Stimulated activated CD8-positive, alpha-beta memory T cell treated with anti-CD3 and anti-CD28 coated beads, Interleukin-4, amount 100 ng/mL, for 48 hours (primary cell): ENCODE results near the gene STIM2.

Experiments used
- DNase-seq: peaks from one replicate; pipeline ENCODE4 v3.0.0-alpha.2; 2020

Gene STIM2

DNA sequence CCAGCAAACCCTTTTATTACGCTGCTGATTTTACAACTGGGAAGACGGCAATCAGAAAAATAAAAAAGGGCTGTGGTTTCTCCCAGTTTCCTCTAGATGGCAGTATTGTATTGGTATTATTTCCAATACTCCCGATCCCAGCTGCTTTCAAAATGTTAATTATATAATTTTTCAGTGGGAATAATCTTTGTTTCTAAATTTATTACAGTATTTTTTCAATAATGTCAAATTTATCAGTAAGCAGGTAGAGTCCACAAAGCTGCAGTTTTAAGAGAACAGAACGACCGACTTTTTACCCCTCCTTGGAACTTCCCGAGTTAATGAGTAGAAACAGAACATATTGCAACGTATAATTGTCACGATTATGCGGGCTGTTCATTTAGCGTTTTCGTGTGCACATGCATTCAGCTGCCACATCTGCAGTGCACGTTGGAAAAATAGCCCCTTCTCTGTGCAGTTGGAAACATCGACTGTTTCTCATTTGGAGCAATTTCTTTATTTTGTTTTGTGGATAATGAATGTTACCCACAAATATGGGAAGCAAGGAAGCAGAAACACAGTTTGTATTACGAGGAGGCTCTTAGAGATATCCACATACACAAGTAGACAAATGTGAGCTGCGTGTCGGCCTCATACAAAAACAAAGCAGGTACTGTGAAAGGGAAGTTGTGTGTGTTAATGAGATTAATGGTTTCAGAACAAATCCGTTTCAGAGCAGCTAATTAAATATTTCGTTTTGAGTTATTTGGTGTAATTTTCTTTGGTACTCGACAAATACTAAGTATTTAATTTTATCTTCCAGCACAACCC lies 188.0 kb downstream of the STIM2 start:
- DNase-seq, result no peak

DNA sequence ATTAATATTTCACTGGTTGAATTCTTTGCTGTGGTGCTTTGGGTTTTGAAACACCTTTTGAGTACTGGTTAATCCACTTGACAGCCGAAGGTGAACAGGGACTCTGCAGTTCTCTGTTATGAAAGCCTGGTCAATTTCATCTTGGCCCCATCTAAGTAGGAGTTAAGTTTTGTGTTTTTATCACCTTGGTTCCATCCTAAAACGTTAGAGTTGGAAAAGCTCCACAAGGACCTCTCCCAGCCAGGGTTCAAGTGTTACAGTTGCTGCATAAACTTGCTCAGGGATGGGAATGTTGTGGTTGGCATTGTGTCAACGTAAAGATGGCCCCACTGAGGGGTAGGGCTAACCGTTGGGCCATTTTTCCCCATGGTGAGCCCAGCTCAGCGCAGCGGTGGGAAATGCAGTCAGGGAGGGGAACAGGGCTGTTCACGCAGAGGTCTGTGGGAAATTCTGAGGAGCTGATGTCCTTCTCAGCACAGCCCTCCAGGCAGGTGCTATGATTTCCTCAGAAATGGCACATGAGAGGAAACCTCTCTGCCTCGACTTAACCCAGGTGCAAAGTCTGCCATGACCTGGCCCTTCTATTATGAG lies 188.7 kb downstream of the STIM2 start:
- DNase-seq, result no peak

DNA sequence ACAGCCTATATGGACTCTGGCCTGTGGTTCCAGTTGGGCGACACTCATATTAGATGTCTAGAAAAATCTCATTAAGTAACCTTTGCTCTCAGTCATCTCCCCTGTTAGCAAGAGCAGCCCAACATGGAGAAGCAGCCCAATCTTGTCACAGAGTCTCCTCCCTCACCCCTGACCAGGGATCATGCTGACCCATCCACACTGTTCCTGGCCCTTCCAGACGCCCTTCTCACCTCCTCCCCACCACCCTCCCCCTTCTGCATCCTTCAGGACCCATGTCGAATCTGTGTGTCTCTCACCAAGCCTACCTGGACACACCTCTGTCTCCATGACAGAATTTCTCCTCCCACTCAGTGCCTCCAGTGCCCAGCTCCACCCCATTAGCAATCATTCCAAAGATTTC lies 190.1 kb downstream of the STIM2 start:
- DNase-seq, result no peak

DNA sequence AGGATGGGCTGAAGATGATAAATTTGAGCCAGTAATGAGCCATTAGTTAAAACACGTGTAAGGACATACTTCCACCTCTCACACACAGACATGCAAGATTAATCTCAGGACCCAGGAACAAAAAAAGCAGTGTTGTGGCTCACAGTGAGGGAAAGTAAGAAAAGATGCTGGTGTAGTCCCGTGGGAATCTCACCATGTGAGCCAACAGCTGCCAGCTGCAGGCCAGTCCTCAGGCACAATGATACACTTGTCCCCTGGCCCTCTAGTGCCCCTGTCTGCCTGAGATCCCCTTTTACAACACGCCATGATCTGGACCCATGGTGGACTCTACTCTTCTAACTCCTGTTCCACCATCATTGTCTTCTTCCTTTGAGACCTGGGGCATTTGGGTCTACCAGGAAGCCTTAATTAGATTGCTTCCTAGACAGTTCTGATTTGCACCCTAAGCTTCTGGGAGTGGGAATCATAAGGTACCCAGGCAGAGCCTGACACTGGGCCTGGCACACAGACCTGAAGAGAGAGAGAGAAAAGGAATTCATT lies 194.7 kb downstream of the STIM2 start:
- no peak for DNase-seq

DNA sequence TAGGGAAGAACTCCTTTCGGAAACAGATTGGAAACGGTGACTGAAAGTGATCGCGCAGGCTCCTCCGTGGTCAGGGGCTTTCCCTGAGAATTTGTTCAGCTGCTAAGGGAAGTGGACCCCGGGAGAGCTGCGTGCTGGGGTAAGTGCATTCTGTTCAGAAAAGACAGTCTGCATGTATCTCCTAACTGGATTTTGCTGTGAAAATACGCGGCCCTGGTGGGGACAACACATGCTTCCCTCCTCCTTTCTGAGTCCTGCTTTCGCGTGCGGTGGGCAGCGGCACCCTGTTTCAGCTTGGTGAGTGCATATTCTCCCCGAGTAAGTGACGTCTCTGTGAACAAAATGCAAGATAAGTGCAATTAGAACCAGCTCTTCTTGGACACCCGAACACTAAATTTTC lies 195.6 kb downstream of the STIM2 start:
- DNase-seq, result no peak

DNA sequence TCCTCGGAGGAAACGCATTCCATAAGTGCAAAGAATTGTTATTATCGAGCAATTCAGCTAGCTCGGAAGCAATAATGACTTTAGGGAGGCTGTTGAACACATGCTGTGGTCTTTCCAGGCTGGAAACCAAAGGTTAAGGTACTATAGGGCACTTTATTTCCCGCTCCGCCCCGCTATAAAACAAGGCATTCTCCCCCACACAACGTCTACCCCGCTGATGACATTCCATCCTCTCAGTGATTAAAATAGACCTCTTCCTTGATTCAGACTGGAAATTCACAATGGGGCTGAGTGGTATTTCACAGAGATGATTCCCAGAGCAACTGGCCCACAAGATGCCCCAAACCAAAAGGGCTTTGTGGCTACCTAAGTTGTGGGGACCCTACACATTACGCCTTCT lies 196.4 kb downstream of the STIM2 start:
- DNase-seq, result no peak

DNA sequence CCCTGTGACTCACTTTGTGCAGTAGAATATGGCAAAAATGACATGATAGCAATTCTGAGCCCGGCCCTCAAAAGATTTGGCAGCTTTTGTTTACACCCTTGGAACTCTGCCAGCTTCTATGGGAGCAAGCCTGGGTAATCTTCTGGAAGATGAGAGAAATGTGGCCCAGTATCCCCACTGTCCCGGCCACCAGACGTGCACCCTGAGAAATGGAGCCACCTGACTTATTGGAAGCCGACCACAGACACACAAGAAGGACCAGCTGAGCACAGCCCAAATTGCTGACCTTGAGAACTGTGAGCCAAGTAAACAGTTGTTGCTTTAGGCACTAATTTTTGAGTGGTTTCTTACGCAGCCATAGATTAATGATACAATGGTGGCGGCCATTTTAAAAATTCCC lies 197.0 kb downstream of the STIM2 start:
- DNase-seq, result no peak

DNA sequence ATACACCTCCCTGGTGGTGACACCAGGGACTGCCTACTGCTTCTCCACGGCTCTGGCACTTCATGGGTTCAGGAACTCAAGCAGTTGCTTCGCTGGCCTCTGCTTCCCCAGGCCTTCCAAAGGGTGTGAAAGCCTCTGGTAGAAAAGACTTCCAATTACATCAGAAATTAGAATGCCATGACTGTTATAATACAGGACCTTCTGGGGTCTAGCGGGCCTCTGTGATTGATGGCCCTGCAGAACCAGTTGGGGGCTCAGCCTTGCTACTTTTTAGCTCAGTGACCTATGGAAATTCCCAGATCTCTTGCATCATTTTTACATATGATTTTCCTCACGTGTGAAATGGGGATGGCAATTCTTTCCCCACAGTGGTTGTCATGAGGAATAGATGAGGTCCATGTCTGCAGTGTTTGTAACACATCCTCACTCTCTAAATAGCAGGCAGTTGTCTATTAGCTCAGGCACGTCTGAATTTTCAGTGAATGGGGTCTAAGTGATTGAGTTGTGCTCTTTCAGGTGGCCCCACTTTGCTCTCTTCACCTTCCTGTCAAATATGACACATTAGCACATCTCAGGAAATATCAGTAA lies 198.3 kb downstream of the STIM2 start:
- DNase-seq, result no peak

DNA sequence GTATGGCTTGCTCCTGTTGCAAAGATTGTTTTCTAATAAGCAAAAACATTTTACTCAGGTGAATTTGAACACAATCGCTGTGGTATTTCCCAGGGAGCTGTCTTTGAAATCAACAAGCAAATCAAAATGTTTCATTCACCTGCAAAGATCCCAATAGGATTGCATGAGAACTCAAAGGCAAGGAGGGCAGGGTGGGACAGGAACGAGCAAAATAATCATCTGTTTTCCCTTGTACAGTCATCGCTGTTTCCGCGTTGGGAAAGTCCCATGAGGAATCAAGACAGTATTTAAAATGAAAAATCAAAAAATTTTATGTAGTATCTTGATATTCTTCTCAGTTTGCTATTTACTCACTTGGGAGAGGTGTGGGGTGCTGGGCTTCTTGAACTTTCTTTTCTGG lies 198.8 kb downstream of the STIM2 start:
- no peak for DNase-seq

DNA sequence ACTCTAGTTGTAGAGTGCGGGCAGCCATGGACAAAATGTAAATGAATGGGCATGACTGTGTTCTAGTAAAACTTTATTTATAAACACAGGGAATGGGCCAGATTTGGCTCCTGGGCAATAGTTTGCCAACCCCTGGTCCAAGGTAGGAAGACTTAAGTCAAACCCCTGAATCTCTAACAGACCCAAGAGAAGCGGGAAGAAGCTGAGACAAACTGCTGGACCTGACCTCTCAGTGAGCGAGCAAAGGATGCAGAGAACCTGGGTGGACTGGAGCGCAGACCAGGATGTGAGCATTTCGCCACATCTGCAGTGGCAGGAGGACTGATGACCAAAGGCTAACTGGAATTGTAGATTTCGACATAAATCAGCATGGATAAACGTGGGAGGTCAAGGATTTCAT lies 201.6 kb downstream of the STIM2 start:
- no peak for DNase-seq

DNA sequence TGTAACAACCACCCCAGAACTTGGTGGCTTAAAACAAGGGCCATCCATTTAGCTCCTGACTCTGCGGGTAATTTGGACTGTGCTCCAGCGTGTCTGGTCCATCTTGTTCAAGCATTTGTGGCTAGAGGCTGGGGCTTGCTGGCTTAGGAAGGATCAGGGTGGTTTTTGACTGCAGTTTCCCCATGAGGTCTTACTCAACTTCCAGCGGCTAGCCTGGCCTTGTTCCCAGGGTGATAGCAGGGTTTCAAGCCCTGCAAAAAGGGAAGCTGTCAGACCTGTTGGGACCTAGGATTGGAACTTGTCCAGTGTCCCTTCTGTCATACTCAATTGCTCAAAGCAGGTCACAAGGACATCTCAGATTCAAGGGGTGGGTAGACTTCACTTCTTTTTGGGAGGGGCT lies 205.9 kb downstream of the STIM2 start:
- no peak for DNase-seq

DNA sequence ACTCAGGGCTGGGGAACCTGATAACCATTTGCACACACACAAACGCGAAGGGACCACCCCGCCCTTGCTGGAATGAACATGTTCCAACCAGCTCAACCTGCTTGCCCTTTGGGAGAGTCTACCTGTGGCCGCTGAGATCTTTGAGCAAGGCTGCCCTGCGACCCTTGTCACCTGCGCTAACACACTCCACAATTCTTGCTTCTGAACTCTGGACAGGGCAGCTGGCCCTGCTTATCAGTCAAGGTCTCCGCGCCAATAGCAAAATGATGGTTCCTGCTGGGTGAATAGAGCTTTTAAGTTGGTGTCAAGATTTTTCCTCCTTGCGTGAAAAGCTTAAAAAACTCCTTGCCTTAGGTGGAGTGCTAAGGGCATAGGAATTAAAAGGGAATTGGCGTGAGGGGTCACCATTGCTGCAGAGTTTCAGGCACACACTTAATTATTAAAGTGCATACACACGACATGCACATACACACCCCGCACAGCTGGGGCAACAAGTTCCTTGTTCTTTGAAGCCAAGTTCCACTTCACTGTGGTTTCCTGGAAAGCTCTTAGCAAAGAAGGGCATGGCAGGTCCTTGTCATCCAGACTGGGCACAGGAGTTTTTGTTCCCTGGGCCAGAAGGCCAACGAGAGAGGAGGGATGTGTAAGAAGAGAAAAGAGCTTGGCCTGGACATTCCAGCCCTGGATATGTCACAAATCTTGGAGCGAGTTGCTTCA lies 207.7 kb downstream of the STIM2 start:
- no peak for DNase-seq
